HCT116 (cell line): ENCODE results near the gene RNU5B-1.

Experiments
- CTCF ChIP-seq, 3 experiments: fragments of 200-600 bp in 1 of 3; sonication (generic) in 1 of 3; IDR thresholded peaks in 2 of 3; conservative IDR thresholded peaks in 1 of 3; 2 replicates each; pipeline ENCODE4 v1.5.1; 2012 to 2017; ENCODE audit warnings: low read depth in 2 of 3, low read length in 2 of 3, antibody characterized with exemption in 1 of 3, borderline replicate concordance in 1 of 3, control low read depth in 1 of 3, mild to moderate bottlenecking in 1 of 3, mixed read lengths in 1 of 3, mixed run types in 1 of 3, moderate library complexity in 1 of 3; ENCODE audit not compliant: insufficient read depth in 1 of 3
- EZH2 ChIP-seq: fragments of 200-600 bp; sonication (generic); IDR thresholded peaks from 2 replicates; pipeline ENCODE4 v1.6.1; 2017; ENCODE audit warnings: antibody characterized with exemption, mixed run types
- ZBTB33 ChIP-seq: IDR thresholded peaks from 2 replicates; pipeline ENCODE4 v1.6.1; 2011; ENCODE audit warnings: mild to moderate bottlenecking, low read length, moderate library complexity; ENCODE audit not compliant: insufficient replicate concordance; ENCODE audit errors: extremely low read depth

- TF ChIP-seq CTCF (IDR thresholded peaks at IDR 0.05 in 2 of 3, conservative IDR thresholded peaks at IDR 0.05 in 1 of 3; ENCODE audit: borderline replicate concordance in 1 of 3, insufficient read depth in 1 of 3, low read depth in 2 of 3, low read length in 2 of 3): no peak
- no peak for TF ChIP-seq ZBTB33
- TF ChIP-seq EZH2: no peak
Observed at GRCh38 chr15:65330934-65331645, 26.6 kb downstream of the RNU5B-1 start.
